Heart right ventricle (tissue), 16 donors: ENCODE data around the gene AKAP17A. TPM values are rescaled to one million over a fixed set of nuclear protein-coding genes. Genes with fewer than 3 reads are reported as not detected.

Experiments
- ATAC-seq, 8 donors: fragments of 200-7000 bp; cut with Tn5 transposase; one replicate each; pipeline ENCODE4 v1.9.1; 2020; ENCODE audit warnings: mild to moderate bottlenecking in 8 of 8, moderate library complexity in 8 of 8, moderate number of reproducible peaks in 1 of 8
- DNase-seq, 2 donors: peaks; one replicate each; pipeline ENCODE4 v3.0.0-alpha.2; 2020
- H3K27ac ChIP-seq, 10 donors: fragments of 200-600 bp; sonication (generic) in 2 of 10; one replicate each; pipeline versions ENCODE4 v1.5.0 to v1.8.0; 2020 to 2022; ENCODE audit warnings: mild to moderate bottlenecking in 3 of 10
- H3K27me3 ChIP-seq, 7 donors: fragments of 200-600 bp; one replicate each; pipeline ENCODE4 v1.8.0; 2021 to 2022; ENCODE audit warnings: mild to moderate bottlenecking in 2 of 7
- H3K36me3 ChIP-seq, 9 donors: fragments of 200-600 bp; sonication (generic) in 1 of 9; one replicate each; pipeline versions ENCODE4 v1.5.0 to v1.8.0; 2020 to 2022; ENCODE audit warnings: mild to moderate bottlenecking in 2 of 9
- H3K4me1 ChIP-seq, 9 donors: fragments of 200-600 bp; sonication (generic) in 1 of 9; one replicate each; pipeline versions ENCODE4 v1.5.0 to v1.8.0; 2020 to 2022; ENCODE audit warnings: mild to moderate bottlenecking in 4 of 9
- H3K4me3 ChIP-seq, 10 donors: fragments of 200-600 bp; sonication (generic) in 2 of 10; one replicate each; pipeline versions ENCODE4 v1.5.0 to v1.8.0; 2020 to 2022; ENCODE audit warnings: mild to moderate bottlenecking in 7 of 10, moderate library complexity in 2 of 10
- H3K9me3 ChIP-seq, 11 donors: fragments of 200-600 bp in 10 of 11; sonication (generic) in 2 of 11; one replicate each; pipeline versions ENCODE4 v1.5.0 to v1.8.0; 2013 to 2022; ENCODE audit warnings: mild to moderate bottlenecking in 2 of 11, control low read depth in 1 of 11, moderate library complexity in 1 of 11
- CTCF ChIP-seq, 9 donors: fragments of 200-600 bp; sonication (generic) in 2 of 9; IDR thresholded peaks; one replicate each; pipeline versions ENCODE4 v1.5.0 to v1.8.0; 2021 to 2022; ENCODE audit warnings: antibody characterized with exemption in 9 of 9, mild to moderate bottlenecking in 5 of 9, moderate library complexity in 1 of 9
- WGBS, 2 donors: extraction: QIAGEN DNeasy Blood & Tissue Kit; methylation state at CpG; one replicate each; pipeline ENCODE4 v1.1.7; 2013; ENCODE audit warnings: inconsistent platforms in 1 of 2; 5-methylcytosine and 5-hydroxymethylcytosine counted together
- intact Hi-C, 10 donors: fragments of 100-400 bp; cut with DNase I; formaldehyde crosslinking; loops; one replicate each; pipeline versions ENCODE4 v1.11.1 to v1.14.2; 2022
- polyA plus RNA-seq, 2 donors: library from polyadenylated mRNA; stranded (reverse); fragments of 200-250 nt; gene quantifications; one replicate each; pipeline ENCODE4 v1.2.3, GENCODE V29; 2013
- total RNA-seq, 10 donors: library from RNA; stranded (reverse); fragmentation: NEBNext Ultra II Directional in 3 of 10; extraction: Animal tissue kit (Norgen Biotek cat#: 25700) in 3 of 10; gene quantifications; one replicate each; pipeline versions ENCODE4 v1.2.1 to v1.2.4, GENCODE V29; 2021 to 2023
- donor health status: Arrhythmogenic right ventricular cardiomyopathy.
- donor health status: ischemic (EF 13 %, LVEDD 7.1; RV severe dilation, severe dysfunction).
- donor health status: healthy with polysubstance abuse.
- donor health status: DM: no; HTN: yes; CAD: no.
- donor health status: DM: no; HTN: no; CAD: no.
- donor health status: ischemic (EF 25% LVEDD 6.9; RV normal size, moderate dysfunction).
- donor health status: ischemic (EF 25% LVEDD 5.7; RV mildly dilated, moderate dysfunction).
- donor health status: healthy.
- donor health status: DM: yes; HTN: yes; CAD: no.
- donor health status: Ischemic cardiomyopathy.
- donor health status: ischemic (EF 35%, LVEDD 5.7; RV mildly dilated, moderate dysfunction).
- donor health status: nonischemic (EF 11% LVEDD 7.7; RV severe dilation, severe dysfunction).
- donor health status: DM: yes; HTN: yes; CAD: no.
- donor health status: PGD.
- donor health status: ischemic (EF 29% LVEDD 5.4; RV normal size, mild dysfunction).
- donor health status: nonischemic (EF 23%, LVEDD 6.1; RV moderate dilation, normal function).

The AKAP17A gene
- total and polyA plus RNA-seq, 12 donors, result 12.2 to 35.6 (median 16.8) TPM

- Histone ChIP-seq H3K36me3 (peaks cover 0 to 3% (median 0%) of the 10 kb centered on the region in 9 donors), H3K27me3 (no peaks in the 10 kb centered on the region), H3K9me3 (no peaks in the 10 kb centered on the region), H3K4me1 (no peaks in the 10 kb centered on the region), H3K27ac (no peak overlapping the region), H3K4me3 (no peak overlapping the region)
- 83 to 84% methylated on average over 12 of the region's 12 CpGs for WGBS, 2 donors
- intact Hi-C loops, result no loop called here
- ATAC-seq (no peak), DNase-seq (no peak)
- TF ChIP-seq CTCF (IDR thresholded peaks at IDR 0.05), result no peak
These were observed 19.3 kb downstream of the AKAP17A start for GRCh38 chrX:1610736-1611135.

GRCh38 chrX:1612641-1613286, 21.4 kb downstream of the AKAP17A start:
- Histone ChIP-seq H3K4me3 (no peak overlapping the region), H3K9me3 (no peaks in the 10 kb centered on the region), H3K36me3 (no peaks in the 10 kb centered on the region), H3K4me1 (no peaks in the 10 kb centered on the region), H3K27me3 (no peaks in the 10 kb centered on the region), H3K27ac (no peak overlapping the region)
- intact Hi-C loops, result no loop called here
- no peak for DNase-seq
- ATAC-seq, result no peak
- TF ChIP-seq CTCF (IDR thresholded peaks at IDR 0.05), result no peak
- 78 to 79% methylated on average over 5 of the region's 5 CpGs for WGBS, 2 donors

GRCh38 chrX:1614927-1615326, 23.5 kb downstream of the AKAP17A start, which contains the start of gene ASMT:
Gene ASMT, plus strand, starts transcription at chrX:1615059. Its CDS starts 141 bp downstream, at chrX:1615200.
- ATAC-seq (no peak), DNase-seq (no peak)
- Histone ChIP-seq H3K9me3 (no peaks in the 10 kb centered on the region), H3K4me1 (no peaks in the 10 kb centered on the region), H3K27ac (no peak within 1 kb of the TSS), H3K27me3 (no peaks in the 10 kb centered on the region), H3K4me3 (no peak within 1 kb of the TSS), H3K36me3 (no peaks in the 10 kb centered on the region)
- no peak for TF ChIP-seq CTCF (IDR thresholded peaks at IDR 0.05)
- intact Hi-C loops, result no loop called here
- 75 to 77% methylated on average over 17 of the region's 17 CpGs for WGBS, 2 donors

- Histone ChIP-seq H3K4me3 (no peak overlapping the region), H3K4me1 (no peaks in the 10 kb centered on the region), H3K27ac (no peak overlapping the region), H3K9me3 (no peaks in the 10 kb centered on the region), H3K27me3 (no peaks in the 10 kb centered on the region), H3K36me3 (no peaks in the 10 kb centered on the region)
- no peak for TF ChIP-seq CTCF (IDR thresholded peaks at IDR 0.05)
- intact Hi-C loops, result no loop called here
- WGBS, 2 donors, result 52 to 57% methylated on average over 4 of the region's 4 CpGs
- ATAC-seq (no peak), DNase-seq (no peak)
These were observed 27.3 kb downstream of the AKAP17A start for GRCh38 chrX:1618689-1619088.
